GM10266 (cell line): ENCODE measurements around the gene TUB.

Source experiments
- DNase-seq: peaks from one replicate; pipeline ENCODE4 v3.0.0; 2012; ENCODE audit errors: extremely low spot score
- TF ChIP-seq, protein P1 (sequence below): IDR thresholded peaks from 2 replicates; pipeline ENCODE4 v1.5.1; 2012; ENCODE audit warnings: mild to moderate bottlenecking, low read depth; ENCODE audit not compliant: control insufficient read depth, insufficient read depth; ENCODE audit errors: missing control alignments

TUB gene

GRCh38 chr11:8066036-8066910, 14.7 kb upstream of the TUB start:
- no peak for DNase-seq
- TF ChIP-seq, protein P1, sequence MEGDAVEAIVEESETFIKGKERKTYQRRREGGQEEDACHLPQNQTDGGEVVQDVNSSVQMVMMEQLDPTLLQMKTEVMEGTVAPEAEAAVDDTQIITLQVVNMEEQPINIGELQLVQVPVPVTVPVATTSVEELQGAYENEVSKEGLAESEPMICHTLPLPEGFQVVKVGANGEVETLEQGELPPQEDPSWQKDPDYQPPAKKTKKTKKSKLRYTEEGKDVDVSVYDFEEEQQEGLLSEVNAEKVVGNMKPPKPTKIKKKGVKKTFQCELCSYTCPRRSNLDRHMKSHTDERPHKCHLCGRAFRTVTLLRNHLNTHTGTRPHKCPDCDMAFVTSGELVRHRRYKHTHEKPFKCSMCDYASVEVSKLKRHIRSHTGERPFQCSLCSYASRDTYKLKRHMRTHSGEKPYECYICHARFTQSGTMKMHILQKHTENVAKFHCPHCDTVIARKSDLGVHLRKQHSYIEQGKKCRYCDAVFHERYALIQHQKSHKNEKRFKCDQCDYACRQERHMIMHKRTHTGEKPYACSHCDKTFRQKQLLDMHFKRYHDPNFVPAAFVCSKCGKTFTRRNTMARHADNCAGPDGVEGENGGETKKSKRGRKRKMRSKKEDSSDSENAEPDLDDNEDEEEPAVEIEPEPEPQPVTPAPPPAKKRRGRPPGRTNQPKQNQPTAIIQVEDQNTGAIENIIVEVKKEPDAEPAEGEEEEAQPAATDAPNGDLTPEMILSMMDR, result no peak

DNA sequence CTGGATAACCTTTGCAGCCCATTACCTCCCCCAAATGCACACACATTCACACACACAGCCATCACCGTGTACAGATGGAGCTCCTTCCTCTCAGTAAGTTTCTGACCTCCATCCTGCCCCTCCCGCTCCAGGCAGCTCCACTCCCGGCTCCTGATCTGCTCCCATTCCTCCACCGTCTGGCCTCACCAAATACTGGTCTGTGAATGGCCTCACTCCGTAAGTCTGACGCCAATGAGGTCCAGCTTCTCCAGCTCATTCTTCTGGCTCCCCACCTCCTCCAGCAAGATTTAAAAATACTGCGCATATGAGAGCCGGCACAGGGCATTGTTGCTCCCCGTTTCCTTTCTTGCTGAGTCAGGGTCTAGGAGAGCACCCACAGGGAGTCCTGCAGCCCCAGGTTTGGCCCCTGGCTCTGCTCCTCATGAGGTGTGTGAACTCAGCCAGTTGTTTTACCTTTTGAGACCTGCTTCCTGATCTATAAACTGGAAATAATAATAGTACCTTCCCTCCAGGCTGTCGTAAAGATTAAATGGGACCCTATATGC, 14.0 kb upstream of the TUB start:
- no peak for DNase-seq
- TF ChIP-seq, protein P1, result no peak

- TF ChIP-seq, protein P1, result no peak
Measured at GRCh38 chr11:8067567-8067928, 13.5 kb upstream of the TUB start.

DNA sequence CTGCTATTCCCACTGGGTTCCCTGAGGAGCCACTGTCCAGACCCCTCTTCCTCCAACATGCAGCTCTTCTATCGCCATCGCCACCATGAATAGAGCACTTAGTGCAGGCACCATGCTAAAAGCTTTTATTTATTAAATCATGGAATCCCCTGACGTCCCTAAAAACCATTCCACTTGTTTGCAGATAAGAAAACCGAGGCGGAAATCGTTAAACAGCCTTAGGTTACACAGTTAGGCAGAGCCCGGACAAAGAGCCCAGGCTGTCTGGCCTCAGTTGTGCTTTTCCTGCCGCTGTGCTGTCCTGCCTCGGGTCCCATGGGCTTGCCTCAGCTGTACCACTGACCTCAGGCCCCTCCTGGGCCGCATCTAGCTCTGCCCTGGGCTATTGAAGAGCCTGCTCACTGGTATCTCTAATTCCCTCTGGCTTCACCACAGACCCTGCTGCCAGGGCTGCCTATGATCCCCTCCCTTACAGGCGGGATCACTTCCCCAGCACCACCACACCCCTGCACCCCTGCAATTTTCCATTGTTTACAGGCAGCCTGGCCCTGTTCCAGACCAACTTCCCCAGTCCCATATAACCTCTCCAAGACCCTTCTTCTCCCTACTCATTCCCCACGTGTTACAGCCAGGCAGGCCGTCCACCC, 13.0 kb upstream of the TUB start:
- no peak for DNase-seq
- TF ChIP-seq, protein P1, result no peak

More at GRCh38 chr11:8067567-8067928, 13.5 kb upstream of the TUB start:
- no peak for DNase-seq

GRCh38 chr11:8068605-8069221, 12.3 kb upstream of the TUB start:
- TF ChIP-seq, protein P1, result no peak
- no peak for DNase-seq

GRCh38 chr11:8069771-8070170, 11.2 kb upstream of the TUB start:
- DNase-seq, result no peak
- TF ChIP-seq, protein P1, result no peak
